Measurements from ENCODE around the gene RBM26. TPM values are rescaled to one million over a fixed set of nuclear protein-coding genes. Genes with fewer than 3 reads are reported as not detected.

Gene RBM26
- total RNA-seq, 2 donors from 2014 or later: 29.0 to 45.9 TPM

- H3K27ac ChIP-seq: no peak overlapping the region
- no peak for TF ChIP-seq POLR2A (IDR thresholded peaks at IDR 0.05)
- no peak for TF ChIP-seq POLR2AphosphoS5 (IDR thresholded peaks at IDR 0.05)
- TF ChIP-seq CTCF (IDR thresholded peaks at IDR 0.05): no peak
- H3K36me3 ChIP-seq: no peaks in the 10 kb centered on the region
- no peak overlapping the region for H3K4me3 ChIP-seq
- no peaks in the 10 kb centered on the region for H3K4me1 ChIP-seq (replicated peaks)
- WGBS: 91% methylated on average over 3 of the region's 3 CpGs
- H3K27me3 ChIP-seq (replicated peaks; ENCODE audit: insufficient read depth): no peaks in the 10 kb centered on the region
- H3K9me3 ChIP-seq: no peaks in the 10 kb centered on the region
- intact Hi-C loops (cut with DNase I): no loop called here
- no peak for DNase-seq (ENCODE audit: low spot score)
Measured at GRCh38 chr13:79307433-79307861, 98.6 kb downstream of the RBM26 start.

- Histone ChIP-seq H3K9me3 (no peaks in the 10 kb centered on the region), H3K27me3 (replicated peaks; ENCODE audit: insufficient read depth) (no peaks in the 10 kb centered on the region), H3K27ac (no peak overlapping the region), H3K36me3 (no peaks in the 10 kb centered on the region), H3K4me1 (replicated peaks) (no peaks in the 10 kb centered on the region), H3K4me3 (no peak overlapping the region)
- no peak for DNase-seq (ENCODE audit: low spot score)
- intact Hi-C loops (cut with DNase I): no loop called here
- WGBS: 43% methylated on average over 1 of the region's 1 CpG
- no peak for TF ChIP-seq POLR2AphosphoS5 (IDR thresholded peaks at IDR 0.05)
- no peak for TF ChIP-seq POLR2A (IDR thresholded peaks at IDR 0.05)
- no peak for TF ChIP-seq CTCF (IDR thresholded peaks at IDR 0.05)
Measured at GRCh38 chr13:79306650-79307049, 99.4 kb downstream of the RBM26 start.

GRCh38 chr13:79297128-79297527, 108.9 kb downstream of the RBM26 start:
- Histone ChIP-seq H3K4me1 (replicated peaks) (no peaks in the 10 kb centered on the region), H3K27me3 (replicated peaks; ENCODE audit: insufficient read depth) (no peaks in the 10 kb centered on the region), H3K27ac (no peak overlapping the region), H3K4me3 (no peak overlapping the region), H3K36me3 (no peaks in the 10 kb centered on the region), H3K9me3 (no peaks in the 10 kb centered on the region)
- no peak for TF ChIP-seq POLR2AphosphoS5 (IDR thresholded peaks at IDR 0.05)
- TF ChIP-seq CTCF (IDR thresholded peaks at IDR 0.05): no peak
- no peak for TF ChIP-seq POLR2A (IDR thresholded peaks at IDR 0.05)
- intact Hi-C loops (cut with DNase I): no loop called here
- no peak for DNase-seq (ENCODE audit: low spot score)
- WGBS: 92% methylated on average over 2 of the region's 2 CpGs

GRCh38 chr13:79295906-79296706, 109.9 kb downstream of the RBM26 start:
- DNase-seq (ENCODE audit: low spot score): no peak
- H3K9me3 ChIP-seq: no peaks in the 10 kb centered on the region
- TF ChIP-seq POLR2AphosphoS5 (IDR thresholded peaks at IDR 0.05): no peak
- TF ChIP-seq POLR2A (IDR thresholded peaks at IDR 0.05): no peak
- no peak for TF ChIP-seq CTCF (IDR thresholded peaks at IDR 0.05)
- H3K27me3 ChIP-seq (replicated peaks; ENCODE audit: insufficient read depth): no peaks in the 10 kb centered on the region
- 62% methylated on average over 4 of the region's 4 CpGs for WGBS
- no peaks in the 10 kb centered on the region for H3K36me3 ChIP-seq
- intact Hi-C loops (cut with DNase I): no loop called here
- no peak overlapping the region for H3K27ac ChIP-seq
- H3K4me3 ChIP-seq: no peak overlapping the region
- H3K4me1 ChIP-seq (replicated peaks): no peaks in the 10 kb centered on the region

All from prostate gland (tissue), 2 donors.